GM23338 (cell line): ENCODE results near the gene AGRN. TPM values are rescaled to one million over a fixed set of nuclear protein-coding genes. Genes with fewer than 3 reads are reported as not detected.

Source experiments
- CREB1 ChIP-seq: fragments of 250-450 bp; sonication (Bioruptor Pico); IDR thresholded peaks from 2 replicates; pipeline ENCODE4 v1.5.0; 2020; ENCODE audit warnings: low read depth, mild to moderate bottlenecking, moderate library complexity
- CTCF ChIP-seq, 2 experiments: fragments of 200-600 bp in 1 of 2; sonication (generic) in 1 of 2; conservative IDR thresholded peaks; 2 replicates each; pipeline versions ENCODE4 v1.5.1 to v1.6.1; 2016 to 2017; ENCODE audit warnings: antibody characterized with exemption in 2 of 2, low read depth in 2 of 2, mild to moderate bottlenecking in 2 of 2, moderate library complexity in 1 of 2
- EZH2phosphoT487 ChIP-seq: fragments of 200-600 bp; sonication (generic); IDR thresholded peaks from one replicate; pipeline ENCODE4 v1.8.1; 2018; ENCODE audit warnings: antibody characterized with exemption; ENCODE audit not compliant: unreplicated experiment
- JUNB ChIP-seq: IDR thresholded peaks from one replicate; pipeline ENCODE4 v1.6.1; 2016; ENCODE audit warnings: antibody characterized with exemption; ENCODE audit not compliant: unreplicated experiment
- NANOG ChIP-seq: IDR thresholded peaks from 2 replicates; pipeline ENCODE4 v1.6.1; 2016; ENCODE audit warnings: antibody characterized with exemption, borderline replicate concordance
- POLR2AphosphoS5 ChIP-seq: IDR thresholded peaks from 2 replicates; pipeline ENCODE4 v1.6.1; 2016; ENCODE audit warnings: antibody characterized with exemption, low read depth
- REST ChIP-seq: IDR thresholded peaks from one replicate; pipeline ENCODE4 v1.6.1; 2018; ENCODE audit warnings: antibody characterized with exemption; ENCODE audit not compliant: unreplicated experiment
- STAT1 ChIP-seq: IDR thresholded peaks from one replicate; pipeline ENCODE4 v1.6.1; 2016; ENCODE audit warnings: antibody characterized with exemption; ENCODE audit not compliant: unreplicated experiment
- ZNF114 ChIP-seq: fragments of 250-450 bp; sonication (Bioruptor Pico); IDR thresholded peaks from 2 replicates; pipeline ENCODE4 v1.5.0; 2020; ENCODE audit warnings: mild to moderate bottlenecking, moderate library complexity
- ZNF331 ChIP-seq: fragments of 250-450 bp; sonication (Bioruptor Pico); IDR thresholded peaks from 2 replicates; pipeline ENCODE4 v1.5.0; 2020; ENCODE audit warnings: low read depth, mild to moderate bottlenecking, moderate library complexity
- ZNF462 ChIP-seq: fragments of 250-450 bp; sonication (Bioruptor Pico); IDR thresholded peaks from 2 replicates; pipeline ENCODE4 v1.5.0; 2020; ENCODE audit warnings: mild to moderate bottlenecking, moderate library complexity
- polyA plus RNA-seq: library from polyadenylated mRNA; unstranded; fragments of >200 nt; fragmentation: Nextera tagmentation; extraction: Ambion mirVana; gene quantifications from 2 replicates; pipeline ENCODE4 v1.2.1, GENCODE V29; 2016
- total RNA-seq: library from RNA; depleted of rRNA; stranded (reverse); fragments of >200 nt; shearing (Covaris generic); gene quantifications from 2 replicates; pipeline ENCODE4 v1.2.3, GENCODE V29; 2014

AGRN gene
- total and polyA plus RNA-seq, 2 experiments from 2014 or later = 12.3 to 185 TPM

GRCh38 chr1:1080951-1081310 is 61.0 kb downstream of the AGRN start (continued):
- TF ChIP-seq ZNF462 (CRISPR knock-in tag) (no peak), STAT1 (no peak), JUNB (no peak), CTCF (conservative IDR thresholded peaks at IDR 0.05; ENCODE audit: low read depth in 2 of 2) (no peak), ZNF331 (no peak), ZNF114 (no peak), CREB1 (CRISPR knock-in tag) (no peak), NANOG (no peak), REST (no peak), EZH2phosphoT487 (no peak), POLR2AphosphoS5 (no peak)
